SK-N-SH (cell line): ENCODE data around the gene GATAD2A. TPM values are rescaled to one million over a fixed set of nuclear protein-coding genes. Genes with fewer than 3 reads are reported as not detected.

ENCODE experiments used
- CTCF ChIA-PET: fragments of 300-600, 350-600 bp; formaldehyde crosslinking; extraction: SDS; loops from one replicate; lab custom pipeline; 2021; lab: Yijun Ruan, JAX
- POLR2A ChIA-PET: fragments of 350-600 bp; sonication (Branson Sonifier 250); formaldehyde crosslinking; extraction: SDS; loops from one replicate; lab custom pipeline; 2020; ENCODE audit warnings: antibody characterized with exemption, inconsistent platforms; lab: Yijun Ruan, JAX
- DNase-seq: peaks from one replicate; pipeline ENCODE4 v3.0.0; 2012
- H2AFZ ChIP-seq: fragments of 200-600 bp; sonication (generic); 2 replicates; pipeline ENCODE4 v1.8.1; 2016; ENCODE audit warnings: antibody characterized with exemption, mild to moderate bottlenecking, low read depth
- H3F3A ChIP-seq: fragments of 200-600 bp; sonication (generic); replicated peaks from 2 replicates; pipeline ENCODE3; 2016; ENCODE audit warnings: antibody characterized with exemption, mild to moderate bottlenecking; ENCODE audit not compliant: insufficient read depth
- H3K27ac ChIP-seq, 2 experiments: fragments of 200-500 bp in 1 of 2; fragments of 200-600 bp in 1 of 2; sonication (Bioruptor generic) in 1 of 2; sonication (generic), shearing (Covaris generic) in 1 of 2; 2 replicates each; pipeline versions ENCODE4 v1.5.1 to v1.6.1; 2014 to 2016; ENCODE audit warnings: low read depth in 2 of 2, inconsistent platforms in 1 of 2, low read length in 1 of 2, mild to moderate bottlenecking in 1 of 2, mixed read lengths in 1 of 2
- H3K27me3 ChIP-seq: fragments of 200-600 bp; sonication (generic), shearing (Covaris generic); 2 replicates; pipeline ENCODE4 v1.6.1; 2016; ENCODE audit warnings: mixed run types; ENCODE audit not compliant: insufficient read depth
- H3K36me3 ChIP-seq, 2 experiments: fragments of 200-500 bp in 1 of 2; fragments of 200-600 bp in 1 of 2; sonication (Bioruptor generic) in 1 of 2; sonication (generic) in 1 of 2; replicated peaks in 1 of 2; 2 replicates each; pipeline versions ENCODE3 to v1.5.1; 2014 to 2016; ENCODE audit warnings: low read length in 1 of 2, mild to moderate bottlenecking in 1 of 2; ENCODE audit not compliant: insufficient read depth in 2 of 2, control insufficient read depth in 1 of 2
- H3K4me1 ChIP-seq, 2 experiments: fragments of 200-500 bp in 1 of 2; fragments of 200-600 bp in 1 of 2; sonication (Bioruptor generic) in 1 of 2; sonication (generic), shearing (Covaris generic) in 1 of 2; 2 replicates each; pipeline versions ENCODE4 v1.5.1 to v1.6.1; 2014 to 2016; ENCODE audit warnings: low read depth in 1 of 2, low read length in 1 of 2, mixed run types in 1 of 2; ENCODE audit not compliant: insufficient read depth in 2 of 2, control insufficient read depth in 1 of 2
- H3K4me2 ChIP-seq: fragments of 200-600 bp; sonication (generic), shearing (Covaris generic); 2 replicates; pipeline ENCODE4 v1.6.1; 2017; ENCODE audit warnings: mixed run types
- H3K4me3 ChIP-seq, 2 experiments: fragments of 200-500 bp in 1 of 2; fragments of 200-600 bp in 1 of 2; sonication (Bioruptor generic) in 1 of 2; sonication (generic), shearing (Covaris generic) in 1 of 2; 2 replicates each; pipeline versions ENCODE4 v1.5.1 to v1.8.1; 2014 to 2016; ENCODE audit warnings: low read depth in 2 of 2, inconsistent platforms in 1 of 2, low read length in 1 of 2, mild to moderate bottlenecking in 1 of 2, mixed read lengths in 1 of 2, moderate library complexity in 1 of 2
- H3K79me2 ChIP-seq: fragments of 200-600 bp; sonication (generic); 2 replicates; pipeline ENCODE4 v1.8.1; 2017; ENCODE audit warnings: mild to moderate bottlenecking; ENCODE audit not compliant: insufficient read depth
- H3K9ac ChIP-seq: fragments of 200-600 bp; sonication (generic); 2 replicates; pipeline ENCODE4 v1.6.1; 2017; ENCODE audit warnings: mixed run types
- H3K9me2 ChIP-seq: fragments of 200-600 bp; sonication (generic); 2 replicates; pipeline ENCODE4 v1.6.1; 2017; ENCODE audit warnings: mixed run types
- H3K9me3 ChIP-seq: fragments of 200-600 bp; sonication (generic); 2 replicates; pipeline ENCODE4 v1.6.1; 2017; ENCODE audit warnings: mixed run types, mild to moderate bottlenecking, moderate library complexity
- H4K20me1 ChIP-seq: fragments of 200-600 bp; sonication (generic); 2 replicates; pipeline ENCODE4 v1.6.1; 2017; ENCODE audit warnings: mild to moderate bottlenecking, mixed run types; ENCODE audit not compliant: insufficient read depth
- CHD2 ChIP-seq: fragments of 150-350 bp; IDR thresholded peaks from 2 replicates; pipeline ENCODE4 v1.6.1; 2018; ENCODE audit warnings: low read length; ENCODE audit not compliant: partially characterized antibody
- EP300 ChIP-seq, 2 experiments: IDR thresholded peaks; 2 replicates each; pipeline versions ENCODE4 v1.4.0 to v1.6.1; 2012; ENCODE audit warnings: borderline replicate concordance in 1 of 2, low read depth in 1 of 2, low read length in 1 of 2
- FOSL2 ChIP-seq: IDR thresholded peaks from 2 replicates; pipeline ENCODE4 v1.4.0; 2012; ENCODE audit warnings: low read depth, mild to moderate bottlenecking, moderate library complexity, borderline replicate concordance
- GATA2 ChIP-seq: sonication (generic); formaldehyde crosslinking; IDR thresholded peaks from 2 replicates; pipeline ENCODE4 v1.5.0; 2020; ENCODE audit warnings: mild to moderate bottlenecking, missing genetic modification reagents
- NRF1 ChIP-seq: IDR thresholded peaks from 2 replicates; pipeline ENCODE4 v1.6.1; 2012; ENCODE audit warnings: low read depth, mild to moderate bottlenecking, low read length
- RAD21 ChIP-seq: IDR thresholded peaks from 2 replicates; pipeline ENCODE4 v1.6.1; 2012; ENCODE audit warnings: mild to moderate bottlenecking, low read length
- RFX5 ChIP-seq: IDR thresholded peaks from 2 replicates; pipeline ENCODE4 v1.6.1; 2012; ENCODE audit warnings: mild to moderate bottlenecking, improper control_type of control experiment, low read length
- RXRA ChIP-seq: IDR thresholded peaks from 2 replicates; pipeline ENCODE4 v1.4.0; 2012; ENCODE audit warnings: low read depth, mild to moderate bottlenecking, borderline replicate concordance
- SMC3 ChIP-seq: IDR thresholded peaks from 2 replicates; pipeline ENCODE4 v1.6.1; 2012; ENCODE audit warnings: low read depth, low read length, improper control_type of control experiment
- TAF1 ChIP-seq: IDR thresholded peaks from 2 replicates; pipeline ENCODE4 v1.6.1; 2012; ENCODE audit warnings: low read depth, mild to moderate bottlenecking, low read length, moderate library complexity, borderline replicate concordance
- TCF12 ChIP-seq: IDR thresholded peaks from 2 replicates; pipeline ENCODE4 v1.4.0; 2012
- TEAD4 ChIP-seq: IDR thresholded peaks from 2 replicates; pipeline ENCODE4 v1.4.0; 2012; ENCODE audit warnings: mild to moderate bottlenecking, borderline replicate concordance; ENCODE audit not compliant: insufficient read depth
- YY1 ChIP-seq: IDR thresholded peaks from 2 replicates; pipeline ENCODE4 v1.4.0; 2012; ENCODE audit warnings: low read depth, mild to moderate bottlenecking
- WGBS: methylation state at CpG from one replicate; pipeline ENCODE4 v1.1.6; 2017; ENCODE audit warnings: low lambda C conversion rate; 5-methylcytosine and 5-hydroxymethylcytosine counted together
- polyA plus RNA-seq, 3 experiments: library from polyadenylated mRNA; depleted of rRNA; stranded (reverse); fragments of >200 nt; gene quantifications; 2 replicates each; pipeline ENCODE4 v1.2.3, GENCODE V29; 2012
- TF ChIP-seq, protein P1 (sequence below): IDR thresholded peaks from 2 replicates; pipeline ENCODE4 v1.6.1; 2012; ENCODE audit warnings: mild to moderate bottlenecking, low read depth, low read length, moderate library complexity
- TF ChIP-seq, protein P2 (sequence below): IDR thresholded peaks from 2 replicates; pipeline ENCODE4 v1.4.0; 2012; ENCODE audit warnings: low read depth
- TF ChIP-seq, protein P3 (sequence below): fragments of 150-350 bp; IDR thresholded peaks from 2 replicates; pipeline ENCODE4 v1.6.1; 2016; ENCODE audit warnings: mild to moderate bottlenecking, low read depth, low read length
- TF ChIP-seq, protein P4 (sequence below): IDR thresholded peaks from 2 replicates; pipeline ENCODE4 v1.4.0; 2012; ENCODE audit warnings: low read depth, borderline replicate concordance

GATAD2A gene
- polyA plus RNA-seq, 1 of the 3 experiments (the other 2 are of a cell fraction) = 36.6 TPM

DNA sequence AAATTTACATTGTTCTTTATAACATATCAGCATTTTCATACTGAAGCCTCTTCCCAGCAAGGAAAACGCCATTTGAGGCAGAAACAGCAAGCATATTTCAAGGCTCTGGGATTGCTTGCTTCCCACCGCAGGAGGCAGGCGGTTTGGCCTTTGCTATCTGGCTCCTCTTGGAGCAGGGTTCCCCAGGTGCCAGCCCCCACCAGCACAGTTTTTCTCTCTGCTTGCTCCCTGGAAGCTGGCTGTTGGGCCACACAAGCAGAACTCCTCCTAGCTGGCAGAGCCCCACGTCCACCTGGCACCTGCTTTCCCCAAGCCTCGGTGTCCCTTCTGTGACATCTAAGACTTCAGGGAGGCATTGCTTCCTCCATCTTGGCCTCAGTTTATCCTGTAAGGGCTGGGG, 16.7 kb downstream of the GATAD2A start:
- no peak overlapping the region for H3K27ac ChIP-seq
- H3K4me1 ChIP-seq = peaks cover 0 to 10% of the 10 kb centered on the region in 2 experiments; a peak in 1 of 4 replicates
- DNase-seq = no peak
- TF ChIP-seq, protein P1, sequence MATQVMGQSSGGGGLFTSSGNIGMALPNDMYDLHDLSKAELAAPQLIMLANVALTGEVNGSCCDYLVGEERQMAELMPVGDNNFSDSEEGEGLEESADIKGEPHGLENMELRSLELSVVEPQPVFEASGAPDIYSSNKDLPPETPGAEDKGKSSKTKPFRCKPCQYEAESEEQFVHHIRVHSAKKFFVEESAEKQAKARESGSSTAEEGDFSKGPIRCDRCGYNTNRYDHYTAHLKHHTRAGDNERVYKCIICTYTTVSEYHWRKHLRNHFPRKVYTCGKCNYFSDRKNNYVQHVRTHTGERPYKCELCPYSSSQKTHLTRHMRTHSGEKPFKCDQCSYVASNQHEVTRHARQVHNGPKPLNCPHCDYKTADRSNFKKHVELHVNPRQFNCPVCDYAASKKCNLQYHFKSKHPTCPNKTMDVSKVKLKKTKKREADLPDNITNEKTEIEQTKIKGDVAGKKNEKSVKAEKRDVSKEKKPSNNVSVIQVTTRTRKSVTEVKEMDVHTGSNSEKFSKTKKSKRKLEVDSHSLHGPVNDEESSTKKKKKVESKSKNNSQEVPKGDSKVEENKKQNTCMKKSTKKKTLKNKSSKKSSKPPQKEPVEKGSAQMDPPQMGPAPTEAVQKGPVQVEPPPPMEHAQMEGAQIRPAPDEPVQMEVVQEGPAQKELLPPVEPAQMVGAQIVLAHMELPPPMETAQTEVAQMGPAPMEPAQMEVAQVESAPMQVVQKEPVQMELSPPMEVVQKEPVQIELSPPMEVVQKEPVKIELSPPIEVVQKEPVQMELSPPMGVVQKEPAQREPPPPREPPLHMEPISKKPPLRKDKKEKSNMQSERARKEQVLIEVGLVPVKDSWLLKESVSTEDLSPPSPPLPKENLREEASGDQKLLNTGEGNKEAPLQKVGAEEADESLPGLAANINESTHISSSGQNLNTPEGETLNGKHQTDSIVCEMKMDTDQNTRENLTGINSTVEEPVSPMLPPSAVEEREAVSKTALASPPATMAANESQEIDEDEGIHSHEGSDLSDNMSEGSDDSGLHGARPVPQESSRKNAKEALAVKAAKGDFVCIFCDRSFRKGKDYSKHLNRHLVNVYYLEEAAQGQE = no peak
- H3F3A ChIP-seq = no peaks in the 10 kb centered on the region
- peaks cover 95% of the 10 kb centered on the region for H4K20me1 ChIP-seq
- no peak overlapping the region for H3K4me3 ChIP-seq
- H3K79me2 ChIP-seq = peaks cover 100% of the 10 kb centered on the region
- no peaks in the 10 kb centered on the region for H3K9me2 ChIP-seq
- no peak overlapping the region for H2AFZ ChIP-seq
- CTCF ChIA-PET = no interaction called here
- WGBS = 100% methylated on average over 3 of the region's 5 CpGs
- no peak overlapping the region for H3K9ac ChIP-seq
- no peaks in the 10 kb centered on the region for H3K27me3 ChIP-seq
- no peaks in the 10 kb centered on the region for H3K9me3 ChIP-seq
- no peaks in the 10 kb centered on the region for H3K36me3 ChIP-seq
- no peak overlapping the region for H3K4me2 ChIP-seq
- POLR2A ChIA-PET = no interaction called here

DNA sequence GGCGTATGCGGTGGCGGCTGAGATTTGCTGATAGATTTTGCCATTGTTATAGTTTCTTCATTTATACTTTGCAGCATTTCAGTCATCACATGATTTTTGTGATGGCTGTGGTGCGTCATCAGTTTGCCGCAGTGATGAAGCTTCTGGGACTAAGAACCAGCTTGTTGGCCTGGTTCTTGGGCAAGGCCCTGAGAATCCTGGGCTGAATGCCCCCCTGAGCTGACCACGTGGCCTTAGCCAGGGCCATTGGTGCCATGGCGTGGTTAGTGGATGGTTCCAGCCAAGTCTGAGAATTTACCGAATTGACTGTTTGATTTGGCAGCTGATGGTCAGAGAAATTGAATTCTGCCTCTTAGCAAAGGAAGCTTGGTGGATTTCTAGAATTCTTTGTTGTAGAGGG, 17.8 kb downstream of the GATAD2A start:
- Histone ChIP-seq H3K9ac (no peak overlapping the region), H3K4me2 (no peak overlapping the region), H3K79me2 (peaks cover 100% of the 10 kb centered on the region), H3K4me1 (peaks cover 0 to 6% of the 10 kb centered on the region in 2 experiments; a peak in 1 of 4 replicates), H3K9me2 (no peaks in the 10 kb centered on the region), H3K4me3 (no peak overlapping the region), H3K27ac (no peak overlapping the region), H4K20me1 (peaks cover 95% of the 10 kb centered on the region), H3K27me3 (no peaks in the 10 kb centered on the region), H2AFZ (no peak overlapping the region), H3K36me3 (peaks cover 0 to 3% of the 10 kb centered on the region in 2 experiments), H3F3A (no peaks in the 10 kb centered on the region), H3K9me3 (no peaks in the 10 kb centered on the region)
- CTCF ChIA-PET = interaction anchor here (0.6 kb wide), 1 partner anchor 81 kb away, joined by 3 read pairs; no protein-coding TSS in a partner anchor
- 99% methylated on average over 8 of the region's 8 CpGs for WGBS
- no peak for DNase-seq
- POLR2A ChIA-PET = no interaction called here
- TF ChIP-seq CHD2 (no peak), RAD21 (no peak), EP300 (IDR thresholded peaks at IDR 0.05; ENCODE audit: borderline replicate concordance in 1 of 2, low read depth in 1 of 2, low read length in 1 of 2) (no peak), FOSL2 (no peak), TEAD4 (no peak), RFX5 (no peak), TCF12 (no peak), RXRA (no peak), TAF1 (no peak), GATA2 (no peak), NRF1 (no peak), SMC3 (no peak), YY1 (no peak)
- TF ChIP-seq, protein P2, sequence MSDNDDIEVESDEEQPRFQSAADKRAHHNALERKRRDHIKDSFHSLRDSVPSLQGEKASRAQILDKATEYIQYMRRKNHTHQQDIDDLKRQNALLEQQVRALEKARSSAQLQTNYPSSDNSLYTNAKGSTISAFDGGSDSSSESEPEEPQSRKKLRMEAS = no peak
- TF ChIP-seq, protein P3, sequence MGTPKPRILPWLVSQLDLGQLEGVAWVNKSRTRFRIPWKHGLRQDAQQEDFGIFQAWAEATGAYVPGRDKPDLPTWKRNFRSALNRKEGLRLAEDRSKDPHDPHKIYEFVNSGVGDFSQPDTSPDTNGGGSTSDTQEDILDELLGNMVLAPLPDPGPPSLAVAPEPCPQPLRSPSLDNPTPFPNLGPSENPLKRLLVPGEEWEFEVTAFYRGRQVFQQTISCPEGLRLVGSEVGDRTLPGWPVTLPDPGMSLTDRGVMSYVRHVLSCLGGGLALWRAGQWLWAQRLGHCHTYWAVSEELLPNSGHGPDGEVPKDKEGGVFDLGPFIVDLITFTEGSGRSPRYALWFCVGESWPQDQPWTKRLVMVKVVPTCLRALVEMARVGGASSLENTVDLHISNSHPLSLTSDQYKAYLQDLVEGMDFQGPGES = no peak
- TF ChIP-seq, protein P1 = no peak
- TF ChIP-seq, protein P4, sequence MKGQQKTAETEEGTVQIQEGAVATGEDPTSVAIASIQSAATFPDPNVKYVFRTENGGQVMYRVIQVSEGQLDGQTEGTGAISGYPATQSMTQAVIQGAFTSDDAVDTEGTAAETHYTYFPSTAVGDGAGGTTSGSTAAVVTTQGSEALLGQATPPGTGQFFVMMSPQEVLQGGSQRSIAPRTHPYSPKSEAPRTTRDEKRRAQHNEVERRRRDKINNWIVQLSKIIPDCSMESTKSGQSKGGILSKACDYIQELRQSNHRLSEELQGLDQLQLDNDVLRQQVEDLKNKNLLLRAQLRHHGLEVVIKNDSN = no peak
